Nucleus accumbens (tissue), 56 donors: ENCODE results near the gene OPRM1.

Experiments used
- DNase-seq, 56 donors: peaks; one replicate each; lab custom pipeline; 2025; lab: John Stamatoyannopoulos, UW

The OPRM1 gene

GRCh38 chr6:154266560-154267099 lies 227.6 kb downstream of the OPRM1 start:
- DNase-seq, result no peak

- DNase-seq, result peak in 1 of 56 donors; percentile 8
Measured at GRCh38 chr6:154267508-154268106, 228.6 kb downstream of the OPRM1 start.

GRCh38 chr6:154268486-154268885 lies 229.4 kb downstream of the OPRM1 start:
- no peak for DNase-seq

- no peak for DNase-seq
Measured at GRCh38 chr6:154274168-154274567, 235.1 kb downstream of the OPRM1 start.

- DNase-seq, result no peak
Measured at GRCh38 chr6:154276810-154277628, 238.0 kb downstream of the OPRM1 start.

GRCh38 chr6:154277629-154278017 lies 238.6 kb downstream of the OPRM1 start:
- DNase-seq, result no peak

- no peak for DNase-seq
Measured at GRCh38 chr6:154280521-154280920, 241.5 kb downstream of the OPRM1 start.

GRCh38 chr6:154284313-154284853 lies 245.3 kb downstream of the OPRM1 start:
- no peak for DNase-seq

GRCh38 chr6:154285826-154286225 lies 246.8 kb downstream of the OPRM1 start:
- DNase-seq, result no peak

GRCh38 chr6:154289818-154290508 lies 250.9 kb downstream of the OPRM1 start:
- no peak for DNase-seq

- DNase-seq, result no peak
Measured at GRCh38 chr6:154292066-154292465, 253.0 kb downstream of the OPRM1 start.

GRCh38 chr6:154292855-154293519 lies 253.9 kb downstream of the OPRM1 start:
- no peak for DNase-seq

GRCh38 chr6:154295733-154296132 lies 256.7 kb downstream of the OPRM1 start:
- DNase-seq, result no peak
